GM10266 (cell line): ENCODE data around the gene OR10G7.
"Not testable (repeated sequence)": the region's sequence is repeated elsewhere in the genome, so short reads cannot be mapped to it uniquely, and the experiment has no call there.

ENCODE experiments used
- DNase-seq: peaks from one replicate; pipeline ENCODE4 v3.0.0; 2012; ENCODE audit errors: extremely low spot score
- CTCF ChIP-seq: IDR thresholded peaks from 2 replicates; pipeline ENCODE4 v1.5.1; 2012; ENCODE audit warnings: mild to moderate bottlenecking, low read depth; ENCODE audit not compliant: control insufficient read depth, insufficient read depth; ENCODE audit errors: missing control alignments

Gene OR10G7

GRCh38 chr11:124050748-124051147 lies 9.6 kb upstream of the OR10G7 start:
- no peak for TF ChIP-seq CTCF
- DNase-seq, result no peak

- TF ChIP-seq CTCF, result no peak
- no peak for DNase-seq
Measured at GRCh38 chr11:124043420-124043819, 2.3 kb upstream of the OR10G7 start.

GRCh38 chr11:124039557-124039956 lies 1.6 kb downstream of the OR10G7 start:
- no peak for DNase-seq
- no peak for TF ChIP-seq CTCF

GRCh38 chr11:124036666-124037065 lies 4.5 kb downstream of the OR10G7 start:
- no peak for TF ChIP-seq CTCF
- no peak for DNase-seq

GRCh38 chr11:124026498-124026897 lies 14.6 kb downstream of the OR10G7 start, which contains the start of gene OR10G8:
Gene OR10G8, plus strand, starts transcription at chr11:124026798. Its CDS starts 2,825 bp downstream, at chr11:124029623.
- no peak for DNase-seq
- TF ChIP-seq CTCF, result no peak

GRCh38 chr11:124015837-124016236 lies 25.3 kb downstream of the OR10G7 start:
- DNase-seq, result not testable (repeated sequence)

- no peak for TF ChIP-seq CTCF
- DNase-seq, result no peak
Measured at GRCh38 chr11:124012697-124013096, 28.4 kb downstream of the OR10G7 start, which contains the start of gene OR10G4. Gene OR10G4, plus strand, starts transcription at chr11:124012997. Its CDS starts 2,578 bp downstream, at chr11:124015575.

- no peak for DNase-seq
- no peak for TF ChIP-seq CTCF
Measured at GRCh38 chr11:123995119-123995518, 46.0 kb downstream of the OR10G7 start, which contains the start of gene OR10G6. Gene OR10G6, minus strand, starts transcription at chr11:123995161. Its CDS starts 0 bp downstream, at chr11:123995161.
